ENCODE data around the gene FOXE1. TPM values are rescaled to one million over a fixed set of nuclear protein-coding genes. Genes with fewer than 3 reads are reported as not detected.
A peak's percentile ranks its signal among the peaks of the same experiment; 100 is the strongest.

FOXE1 gene
- polyA plus RNA-seq, 1 of the 3 experiments (the other 2 are of a cell fraction): 0.03 TPM

GRCh38 chr9:97811533-97812246, 41.3 kb upstream of the FOXE1 start:
- H3K4me2 ChIP-seq: no peak overlapping the region
- CTCF ChIA-PET: interaction anchor here (0.9 to 1.0 kb wide), 2 partner anchors 11 to 36 kb away, joined by 3 read pairs; no protein-coding TSS in a partner anchor
- DNase-seq: no peak
- H3F3A ChIP-seq (replicated peaks; ENCODE audit: insufficient read depth): no peaks in the 10 kb centered on the region
- no peak overlapping the region for H3K27ac ChIP-seq (ENCODE audit: low read depth in 2 of 2, low read length in 1 of 2)
- no peaks in the 10 kb centered on the region for H3K9me2 ChIP-seq
- no peak for TF ChIP-seq USF1 (IDR thresholded peaks at IDR 0.05; ENCODE audit: borderline replicate concordance, low read depth)
- no peak for TF ChIP-seq CHD2 (IDR thresholded peaks at IDR 0.05; ENCODE audit: low read length, partially characterized antibody)
- no peak for TF ChIP-seq MXI1 (IDR thresholded peaks at IDR 0.05; ENCODE audit: low read depth, low read length)
- TF ChIP-seq JUND (IDR thresholded peaks at IDR 0.05): peak; percentile 48
- no peak for TF ChIP-seq IRF3 (IDR thresholded peaks at IDR 0.05; ENCODE audit: low read depth, low read length)
- no peak for TF ChIP-seq EZH2phosphoT487 (IDR thresholded peaks at IDR 0.05; ENCODE audit: borderline replicate concordance, low read depth)
- TF ChIP-seq POLR2AphosphoS5 (IDR thresholded peaks at IDR 0.05; ENCODE audit: low read depth, low read length): no peak
- no peak for TF ChIP-seq YY1 (IDR thresholded peaks at IDR 0.05; ENCODE audit: low read depth)
- TF ChIP-seq FOXM1 (IDR thresholded peaks at IDR 0.05; ENCODE audit: low read depth): no peak
- TF ChIP-seq FOSL2 (IDR thresholded peaks at IDR 0.05; ENCODE audit: borderline replicate concordance, low read depth): peak; percentile 52; the same call in 1 of the 2 replicates
- POLR2A ChIA-PET: no interaction called here
- no peaks in the 10 kb centered on the region for H4K20me1 ChIP-seq (ENCODE audit: insufficient read depth)
- no peak overlapping the region for H3K4me3 ChIP-seq (ENCODE audit: low read depth in 2 of 2, low read length in 1 of 2)
- no peaks in the 10 kb centered on the region; the same call in 1 of the 2 replicates for H3K27me3 ChIP-seq (ENCODE audit: insufficient read depth)
- no peak overlapping the region; the same call in 1 of the 2 replicates for H2AFZ ChIP-seq (ENCODE audit: low read depth)
- H3K9me3 ChIP-seq: no peaks in the 10 kb centered on the region
- H3K79me2 ChIP-seq (ENCODE audit: insufficient read depth): no peaks in the 10 kb centered on the region
- H3K4me1 ChIP-seq (ENCODE audit: control insufficient read depth in 1 of 2, insufficient read depth in 2 of 2, low read depth in 1 of 2, low read length in 1 of 2): no peaks in the 10 kb centered on the region
- no peak overlapping the region for H3K9ac ChIP-seq
- H3K36me3 ChIP-seq (replicated peaks in 1 of 2; ENCODE audit: control insufficient read depth in 1 of 2, insufficient read depth in 2 of 2, low read length in 1 of 2): no peaks in the 10 kb centered on the region
- WGBS (ENCODE audit: low lambda C conversion rate): 53% methylated on average over 7 of the region's 7 CpGs

GRCh38 chr9:97812247-97812543, 40.8 kb upstream of the FOXE1 start:
- DNase-seq: no peak
- ChIA-PET CTCF (interaction anchor here (0.9 to 1.0 kb wide), 2 partner anchors 10 to 36 kb away, joined by 3 read pairs; no protein-coding TSS in a partner anchor), POLR2A (no interaction called here)

More at GRCh38 chr9:97812247-97812543, 40.8 kb upstream of the FOXE1 start:
- Histone ChIP-seq H3K4me3 (ENCODE audit: low read depth in 2 of 2, low read length in 1 of 2) (no peak overlapping the region), H3K9me2 (no peaks in the 10 kb centered on the region), H3K4me2 (no peak overlapping the region), H3K27me3 (ENCODE audit: insufficient read depth) (no peaks in the 10 kb centered on the region; the same call in 1 of the 2 replicates), H3K4me1 (ENCODE audit: control insufficient read depth in 1 of 2, insufficient read depth in 2 of 2, low read depth in 1 of 2, low read length in 1 of 2) (no peaks in the 10 kb centered on the region), H4K20me1 (ENCODE audit: insufficient read depth) (no peaks in the 10 kb centered on the region), H3K79me2 (ENCODE audit: insufficient read depth) (no peaks in the 10 kb centered on the region), H3K9ac (no peak overlapping the region), H3K27ac (ENCODE audit: low read depth in 2 of 2, low read length in 1 of 2) (no peak overlapping the region), H3F3A (replicated peaks; ENCODE audit: insufficient read depth) (no peaks in the 10 kb centered on the region), H3K9me3 (no peaks in the 10 kb centered on the region), H3K36me3 (replicated peaks in 1 of 2; ENCODE audit: control insufficient read depth in 1 of 2, insufficient read depth in 2 of 2, low read length in 1 of 2) (no peaks in the 10 kb centered on the region), H2AFZ (ENCODE audit: low read depth) (no peak overlapping the region; the same call in 1 of the 2 replicates)
- TF ChIP-seq RCOR1 (IDR thresholded peaks at IDR 0.05; ENCODE audit: low read length) (no peak), RXRA (IDR thresholded peaks at IDR 0.05; ENCODE audit: borderline replicate concordance, low read depth) (no peak), SIN3A (IDR thresholded peaks at IDR 0.05; ENCODE audit: borderline replicate concordance, low read depth, low read length) (no peak), IRF3 (IDR thresholded peaks at IDR 0.05; ENCODE audit: low read depth, low read length) (no peak), NFIC (IDR thresholded peaks at IDR 0.05; ENCODE audit: borderline replicate concordance) (no peak)
- 0% methylated on average over 2 of the region's 2 CpGs for WGBS (ENCODE audit: low lambda C conversion rate)

All from SK-N-SH (cell line).